ENCODE data around the gene KLHL29. TPM values are rescaled to one million over a fixed set of nuclear protein-coding genes. Genes with fewer than 3 reads are reported as not detected.

The KLHL29 gene
- total and polyA plus RNA-seq, 2 of the 13 experiments (the other 11 are each of a cell fraction or from before 2014, with no cell fraction given) = 0.01 TPM; not detected in 1

- 0 out of 2 replicates have a peak, but pooled peaks have one; percentile 55 for TF ChIP-seq ZNF784 (CRISPR knock-in tag; IDR thresholded peaks at IDR 0.05; ENCODE audit: borderline replicate concordance)
- TF ChIP-seq CENPT (CRISPR knock-in tag; IDR thresholded peaks at IDR 0.05; ENCODE audit: low read depth) = no peak
- TF ChIP-seq REPIN1 (CRISPR knock-in tag; IDR thresholded peaks at IDR 0.05; ENCODE audit: borderline replicate concordance, low read depth) = 0 out of 2 replicates have a peak, but pooled peaks have one; percentile 51
- TF ChIP-seq BORCS8-MEF2B (CRISPR knock-in tag; IDR thresholded peaks at IDR 0.05) = 0 out of 2 replicates have a peak, but pooled peaks have one; percentile 22
- no peak for TF ChIP-seq CSRNP1 (CRISPR knock-in tag; IDR thresholded peaks at IDR 0.05)
- no peak for TF ChIP-seq MXD4 (CRISPR knock-in tag; IDR thresholded peaks at IDR 0.05)
- TF ChIP-seq ZNF652 (CRISPR knock-in tag; IDR thresholded peaks at IDR 0.05; ENCODE audit: borderline replicate concordance, low read depth) = no peak
- TF ChIP-seq MTF2 (CRISPR knock-in tag; IDR thresholded peaks at IDR 0.05; ENCODE audit: borderline replicate concordance) = peak; percentile 93; the same call in 1 of the 2 replicates
- no peak; the same call in 1 of the 2 replicates for TF ChIP-seq ZNF782 (CRISPR knock-in tag; IDR thresholded peaks at IDR 0.05; ENCODE audit: borderline replicate concordance)
- no peak for TF ChIP-seq NONO (IDR thresholded peaks at IDR 0.05)
- TF ChIP-seq NONO (CRISPR knock-in tag; conservative IDR thresholded peaks at IDR 0.05) = 0 out of 2 replicates have a peak, but pooled peaks have one; percentile 33
- 0 out of 2 replicates have a peak, but pooled peaks have one; percentile 42 for TF ChIP-seq ZNF274 (CRISPR knock-in tag; IDR thresholded peaks at IDR 0.05)
- TF ChIP-seq ISL2 (CRISPR knock-in tag; IDR thresholded peaks at IDR 0.05) = 0 out of 2 replicates have a peak, but pooled peaks have one; percentile 33
- no peak for TF ChIP-seq NFATC3 (CRISPR knock-in tag; IDR thresholded peaks at IDR 0.05)
- peak; percentile 86 for TF ChIP-seq RAD21 (CRISPR knock-in tag; IDR thresholded peaks at IDR 0.05)
- TF ChIP-seq ZIK1 (CRISPR knock-in tag; IDR thresholded peaks at IDR 0.05; ENCODE audit: borderline replicate concordance, low read depth) = no peak
- 0 out of 2 replicates have a peak, but pooled peaks have one; percentile 42 for TF ChIP-seq ZNF12 (CRISPR knock-in tag; IDR thresholded peaks at IDR 0.05)
- no peak for TF ChIP-seq ZNF616 (CRISPR knock-in tag; IDR thresholded peaks at IDR 0.05; ENCODE audit: low read depth)
- no peak for TF ChIP-seq AKNA (CRISPR knock-in tag; IDR thresholded peaks at IDR 0.05; ENCODE audit: borderline replicate concordance)
- TF ChIP-seq HNF1B (CRISPR knock-in tag; IDR thresholded peaks at IDR 0.05) = 0 out of 2 replicates have a peak, but pooled peaks have one; percentile 16
Measured at GRCh38 chr2:23351388-23352141, 33.4 kb upstream of the KLHL29 start (continued).

Measured in HepG2 (cell line).